Endodermal cell (in vitro differentiated cells): ENCODE data around the gene TCFL5. TPM values are rescaled to one million over a fixed set of nuclear protein-coding genes. Genes with fewer than 3 reads are reported as not detected.

ENCODE experiments used
- DNase-seq: peaks from one replicate; pipeline ENCODE4 v3.0.0-alpha.2; 2017
- H3K27ac ChIP-seq: 2 replicates; pipeline ENCODE4 v1.5.1; 2013; ENCODE audit warnings: mild to moderate bottlenecking, low read depth, low read length, moderate library complexity
- H3K27me3 ChIP-seq: 2 replicates; pipeline ENCODE4 v1.6.1; 2013; ENCODE audit warnings: mild to moderate bottlenecking, low read length, moderate library complexity; ENCODE audit not compliant: insufficient read depth, control insufficient read depth, poor library complexity, severe bottlenecking
- H3K36me3 ChIP-seq: 2 replicates; pipeline ENCODE4 v1.7.0; 2013; ENCODE audit warnings: mild to moderate bottlenecking, low read length, moderate library complexity; ENCODE audit not compliant: control insufficient read depth, insufficient read depth
- H3K4me1 ChIP-seq: one replicate; pipeline ENCODE4 v1.7.0; 2013; ENCODE audit warnings: low read length; ENCODE audit not compliant: control insufficient read depth, insufficient read depth
- H3K4me3 ChIP-seq: 2 replicates; pipeline ENCODE4 v1.5.1; 2013; ENCODE audit warnings: mild to moderate bottlenecking, low read length, moderate library complexity
- H3K9ac ChIP-seq: 2 replicates; pipeline ENCODE4 v1.6.1; 2013; ENCODE audit warnings: mild to moderate bottlenecking, low read length, moderate library complexity; ENCODE audit not compliant: poor library complexity, severe bottlenecking; ENCODE audit errors: extremely low read depth
- H3K9me3 ChIP-seq: 2 replicates; pipeline ENCODE4 v1.6.1; 2013; ENCODE audit warnings: mild to moderate bottlenecking, low read length, moderate library complexity; ENCODE audit not compliant: control insufficient read depth
- H3K27ac Mint-ChIP-seq: 2 replicates; pipeline ENCODE4 v1.8.0; 2020; ENCODE audit warnings: mixed read lengths
- H3K27me3 Mint-ChIP-seq: 2 replicates; pipeline ENCODE4 v1.8.0; 2021; ENCODE audit warnings: mild to moderate bottlenecking, mixed read lengths; ENCODE audit not compliant: insufficient read depth
- H3K36me3 Mint-ChIP-seq: 2 replicates; pipeline ENCODE4 v1.8.0; 2020; ENCODE audit warnings: low read depth, mixed read lengths
- H3K4me1 Mint-ChIP-seq: 2 replicates; pipeline ENCODE4 v1.8.0; 2020; ENCODE audit warnings: mixed read lengths
- H3K4me3 Mint-ChIP-seq: 2 replicates; pipeline ENCODE4 v1.8.0; 2020; ENCODE audit warnings: mild to moderate bottlenecking, moderate library complexity, mixed read lengths
- H3K9me3 Mint-ChIP-seq: 2 replicates; pipeline ENCODE4 v1.8.0; 2020; ENCODE audit warnings: mild to moderate bottlenecking, mixed read lengths
- WGBS, 2 experiments: methylation state at CpG; one replicate each; pipeline versions ENCODE4 v1.1.5 to v1.1.7; 2013; ENCODE audit warnings: missing lambda C conversion rate in 2 of 2, mixed read lengths in 1 of 2; ENCODE audit not compliant: insufficient coverage in 1 of 2, insufficient read length in 1 of 2; 5-methylcytosine and 5-hydroxymethylcytosine counted together
- total RNA-seq, 2 donors: library from RNA; stranded (reverse); fragmentation: NEBNext Ultra II Directional in 1 of 2; extraction: Animal tissue kit (Norgen Biotek cat#: 25700) in 1 of 2; gene quantifications; 2 replicates in 1 of 2; 3 replicates in 1 of 2; pipeline ENCODE4 v1.2.1, GENCODE V29; 2021
- TF ChIP-seq, protein P1 (sequence below): fragments of 200-600 bp; sonication (generic); conservative IDR thresholded peaks from 2 replicates; pipeline ENCODE4 v1.5.0; 2021; ENCODE audit warnings: antibody characterized with exemption, mild to moderate bottlenecking

The TCFL5 gene
- total RNA-seq, 2 donors from 2014 or later, result 15.8 to 17.4 TPM

DNA sequence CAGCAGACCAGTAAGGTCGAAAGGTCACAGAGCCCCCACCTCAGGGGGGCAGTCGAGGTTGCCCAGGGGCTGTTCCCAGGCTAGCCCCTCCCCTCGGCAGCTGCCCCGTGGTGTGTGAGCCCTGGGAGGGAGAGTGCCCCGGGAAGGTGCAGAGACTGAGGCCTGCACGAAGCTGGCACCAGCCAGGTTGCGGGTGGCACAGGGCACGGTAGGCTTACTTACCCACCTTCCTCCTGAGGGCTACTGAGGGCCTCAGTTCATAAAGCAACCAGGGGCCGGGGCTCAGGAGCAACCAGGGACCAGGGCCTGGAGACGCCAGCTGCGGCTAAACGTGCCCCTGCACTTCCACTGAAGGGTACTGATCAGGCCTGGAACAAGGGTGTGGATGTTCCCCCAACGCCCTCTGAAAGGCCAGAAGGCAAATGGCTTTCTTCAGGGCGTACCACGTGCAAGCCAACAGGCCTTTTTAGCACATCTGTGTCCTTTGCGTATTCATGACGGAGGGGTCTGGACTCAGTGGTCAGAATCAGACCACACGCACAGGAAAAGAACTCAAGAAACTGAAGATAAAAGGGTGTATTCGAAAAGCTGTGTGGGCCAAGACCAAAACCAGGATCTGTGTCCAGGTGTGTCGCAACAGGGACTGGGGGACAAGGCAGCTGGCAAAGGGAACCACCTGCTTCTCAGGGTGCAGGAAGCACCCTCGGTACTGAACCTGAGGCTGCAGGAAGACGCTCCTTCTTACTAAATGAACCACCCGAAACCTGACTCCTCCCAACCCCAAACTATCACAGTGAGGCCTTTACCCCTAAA, 24.5 kb upstream of the TCFL5 start:
- Mint-ChIP-seq H3K27me3 (no peaks in the 10 kb centered on the region), H3K36me3 (peaks cover 60% of the 10 kb centered on the region), H3K27ac (peak overlapping the region; percentile 41), H3K4me1 (no peaks in the 10 kb centered on the region), H3K4me3 (no peak overlapping the region), H3K9me3 (no peaks in the 10 kb centered on the region)
- H3K27me3 ChIP-seq, result no peaks in the 10 kb centered on the region
- WGBS, 2 experiments, result 93 to 97% methylated on average over 17 to 23 of the region's 23 CpGs
- no peak overlapping the region for H3K4me3 ChIP-seq
- no peaks in the 10 kb centered on the region for H3K4me1 ChIP-seq
- H3K36me3 ChIP-seq, result peaks cover 59% of the 10 kb centered on the region
- TF ChIP-seq, protein P1, sequence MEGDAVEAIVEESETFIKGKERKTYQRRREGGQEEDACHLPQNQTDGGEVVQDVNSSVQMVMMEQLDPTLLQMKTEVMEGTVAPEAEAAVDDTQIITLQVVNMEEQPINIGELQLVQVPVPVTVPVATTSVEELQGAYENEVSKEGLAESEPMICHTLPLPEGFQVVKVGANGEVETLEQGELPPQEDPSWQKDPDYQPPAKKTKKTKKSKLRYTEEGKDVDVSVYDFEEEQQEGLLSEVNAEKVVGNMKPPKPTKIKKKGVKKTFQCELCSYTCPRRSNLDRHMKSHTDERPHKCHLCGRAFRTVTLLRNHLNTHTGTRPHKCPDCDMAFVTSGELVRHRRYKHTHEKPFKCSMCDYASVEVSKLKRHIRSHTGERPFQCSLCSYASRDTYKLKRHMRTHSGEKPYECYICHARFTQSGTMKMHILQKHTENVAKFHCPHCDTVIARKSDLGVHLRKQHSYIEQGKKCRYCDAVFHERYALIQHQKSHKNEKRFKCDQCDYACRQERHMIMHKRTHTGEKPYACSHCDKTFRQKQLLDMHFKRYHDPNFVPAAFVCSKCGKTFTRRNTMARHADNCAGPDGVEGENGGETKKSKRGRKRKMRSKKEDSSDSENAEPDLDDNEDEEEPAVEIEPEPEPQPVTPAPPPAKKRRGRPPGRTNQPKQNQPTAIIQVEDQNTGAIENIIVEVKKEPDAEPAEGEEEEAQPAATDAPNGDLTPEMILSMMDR, result no peak
- no peak overlapping the region for H3K27ac ChIP-seq
- H3K9me3 ChIP-seq, result no peaks in the 10 kb centered on the region
- H3K9ac ChIP-seq, result no peak overlapping the region
- DNase-seq, result no peak

DNA sequence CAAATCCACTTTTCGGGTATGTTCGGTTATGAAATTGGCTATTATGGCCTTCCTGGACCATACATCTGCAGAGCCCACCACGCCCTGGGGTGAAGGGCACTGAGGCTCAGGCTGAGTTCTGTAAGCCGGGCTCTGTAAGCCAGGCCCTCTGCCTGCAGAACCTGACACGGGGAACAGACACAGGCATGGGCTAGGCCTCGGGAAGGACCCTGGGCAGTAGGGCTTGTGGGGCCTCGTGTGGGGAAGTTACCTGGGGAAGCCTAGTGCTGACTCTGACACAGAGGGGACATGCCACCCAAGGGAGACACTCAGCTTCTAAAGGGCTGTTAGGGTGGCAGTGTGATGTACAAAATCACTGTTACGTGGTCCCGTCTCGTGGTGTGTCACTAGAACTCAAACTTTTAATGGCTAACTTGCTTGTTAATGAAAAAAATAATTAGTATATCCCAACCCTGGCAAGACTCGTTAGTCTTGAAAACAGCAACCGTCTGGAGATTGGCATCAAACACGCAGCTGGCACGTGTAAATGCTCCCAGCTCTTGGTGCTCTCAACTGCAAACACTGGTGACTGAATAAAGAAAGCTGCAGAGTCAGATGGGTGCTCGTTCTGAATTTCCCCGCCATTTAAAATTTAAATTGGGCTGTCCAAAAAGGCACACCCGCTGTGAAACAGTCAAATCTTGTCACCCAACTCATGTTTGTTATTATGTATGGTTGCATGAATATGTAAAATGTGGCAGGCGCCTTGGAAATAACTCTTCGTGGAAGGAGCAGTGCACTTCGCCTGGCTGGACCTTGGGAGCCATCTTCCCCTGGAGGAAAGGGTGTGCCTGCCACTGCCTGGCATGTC, 23.6 kb upstream of the TCFL5 start:
- Mint-ChIP-seq H3K36me3 (peaks cover 52% of the 10 kb centered on the region), H3K27ac (peak overlapping the region; percentile 70)

DNA sequence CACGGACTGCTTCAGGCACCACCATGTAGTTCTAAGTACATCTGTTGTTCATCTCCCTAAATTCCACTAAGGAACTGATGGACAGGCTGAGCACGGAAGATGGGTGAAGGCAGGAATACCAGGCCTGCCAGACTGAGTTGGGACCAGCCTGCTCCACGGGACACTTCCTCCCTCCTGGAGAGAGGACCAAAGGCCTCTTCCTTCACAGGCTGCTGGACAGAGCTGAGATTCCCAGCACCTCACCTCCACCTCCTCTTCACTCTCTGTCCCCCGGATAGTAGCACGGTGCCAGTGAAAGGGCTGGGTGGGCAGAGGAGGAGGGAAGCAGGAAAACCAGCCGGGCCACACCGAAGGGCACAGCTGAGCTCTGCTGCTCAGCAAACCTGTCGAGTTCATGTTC, 22.9 kb upstream of the TCFL5 start:
- TF ChIP-seq, protein P1, result no peak
- WGBS, 2 experiments, result 84 to 89% methylated on average over 6 to 8 of the region's 8 CpGs
- no peaks in the 10 kb centered on the region for H3K27me3 ChIP-seq
- DNase-seq, result no peak
- H3K4me1 ChIP-seq, result no peaks in the 10 kb centered on the region
- H3K27me3 Mint-ChIP-seq, result no peaks in the 10 kb centered on the region
- no peak overlapping the region for H3K27ac ChIP-seq
- peak overlapping the region; percentile 70 for H3K27ac Mint-ChIP-seq
- no peaks in the 10 kb centered on the region for H3K9me3 ChIP-seq
- H3K4me3 ChIP-seq, result no peak overlapping the region
- no peaks in the 10 kb centered on the region for H3K4me1 Mint-ChIP-seq
- H3K4me3 Mint-ChIP-seq, result no peak overlapping the region
- peaks cover 45% of the 10 kb centered on the region for H3K36me3 Mint-ChIP-seq
- H3K9ac ChIP-seq, result no peak overlapping the region
- no peaks in the 10 kb centered on the region for H3K9me3 Mint-ChIP-seq
- H3K36me3 ChIP-seq, result peaks cover 44% of the 10 kb centered on the region

More for the DNA sequence above, 23.6 kb upstream of the TCFL5 start:
- H3K27me3 ChIP-seq, result no peaks in the 10 kb centered on the region
- no peaks in the 10 kb centered on the region for H3K9me3 Mint-ChIP-seq
- no peaks in the 10 kb centered on the region for H3K4me1 Mint-ChIP-seq
- peak overlapping the region; percentile 1 for H3K27ac ChIP-seq
- no peak overlapping the region for H3K9ac ChIP-seq
- no peaks in the 10 kb centered on the region for H3K9me3 ChIP-seq
- WGBS, 2 experiments, result 91 to 94% methylated on average over 16 to 20 of the region's 20 CpGs
- H3K4me3 ChIP-seq, result no peak overlapping the region
- DNase-seq, result no peak
- no peak overlapping the region for H3K4me3 Mint-ChIP-seq
- TF ChIP-seq, protein P1, result no peak
- peaks cover 51% of the 10 kb centered on the region for H3K36me3 ChIP-seq
- H3K27me3 Mint-ChIP-seq, result no peaks in the 10 kb centered on the region
- H3K4me1 ChIP-seq, result no peaks in the 10 kb centered on the region
